ENCODE data around the gene TRIM54. TPM values are rescaled to one million over a fixed set of nuclear protein-coding genes. Genes with fewer than 3 reads are reported as not detected.
"Not testable (repeated sequence)": the region's sequence is repeated elsewhere in the genome, so short reads cannot be mapped to it uniquely, and the experiment has no call there.

TRIM54 gene
- total RNA-seq, 2 experiments from 2014 or later = 0.15 to 0.30 TPM

- CTCF ChIA-PET = interaction anchor here (0.6 to 4.5 kb wide), 5 partner anchors 10 to 89 kb away, joined by 3 to 28 read pairs (median 4); no protein-coding TSS in a partner anchor
- POLR2A ChIA-PET = interaction anchor here (0.5 to 0.9 kb wide), 2 partner anchors 13 to 17 kb away, joined by 3 to 4 read pairs; no protein-coding TSS in a partner anchor
Measured at GRCh38 chr2:27251766-27252165, 30.5 kb upstream of the TRIM54 start.

- CTCF ChIA-PET = no interaction called here
- POLR2A ChIA-PET = no interaction called here
Measured at GRCh38 chr2:27255187-27255586, 27.0 kb upstream of the TRIM54 start.

GRCh38 chr2:27255660-27256059 lies 26.6 kb upstream of the TRIM54 start:
- ChIA-PET CTCF (interaction anchor here (1.0 kb wide), 1 partner anchor 150 kb away, joined by 3 read pairs; no protein-coding TSS in a partner anchor), POLR2A (no interaction called here)

DNA sequence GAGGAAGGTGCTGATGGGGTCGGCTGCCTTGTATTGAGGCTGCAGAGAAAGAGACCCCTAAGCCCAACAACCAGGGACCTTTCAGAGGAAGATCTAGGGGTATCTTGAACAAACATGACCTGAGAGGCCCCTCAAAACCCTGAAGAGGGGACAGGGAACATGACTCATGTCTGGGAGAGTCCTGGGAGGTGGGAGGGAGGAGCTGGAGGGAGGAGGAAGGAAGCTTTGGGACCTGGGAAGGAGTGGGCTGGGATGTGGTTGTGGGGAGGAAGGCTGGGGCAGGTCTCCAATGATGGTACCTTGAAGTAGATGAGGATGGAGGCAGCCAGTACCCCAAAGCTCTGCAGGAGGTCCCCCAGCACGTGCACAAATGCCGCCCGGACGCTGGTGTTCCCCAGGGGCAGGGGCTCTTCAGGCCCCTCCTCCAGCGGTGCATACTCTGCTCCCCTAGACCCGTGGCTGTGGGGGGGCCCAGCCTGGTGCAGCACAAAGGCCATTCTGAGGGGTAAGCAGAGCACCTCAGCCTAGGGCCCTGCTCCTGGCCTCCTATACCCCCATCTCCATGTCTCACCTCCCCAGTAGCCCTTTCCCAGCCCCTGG lies 25.3 kb upstream of the TRIM54 start:
- CTCF ChIA-PET = interaction anchor here (1.0 kb wide), 1 partner anchor 34 kb away, joined by 3 read pairs; no protein-coding TSS in a partner anchor
- POLR2A ChIA-PET = no interaction called here

GRCh38 chr2:27258051-27258450 lies 24.2 kb upstream of the TRIM54 start:
- ChIA-PET POLR2A (no interaction called here), CTCF (interaction anchor here (1.0 kb wide), 1 partner anchor 36 kb away, joined by 3 read pairs; no protein-coding TSS in a partner anchor)

- CTCF ChIA-PET = interaction anchor here (1.2 to 3.0 kb wide), 2 partner anchors 12 to 22 kb away, joined by 3 to 12 read pairs; no protein-coding TSS in a partner anchor
- POLR2A ChIA-PET = no interaction called here
Measured at GRCh38 chr2:27261241-27261925, 20.8 kb upstream of the TRIM54 start.

- CTCF ChIA-PET = interaction anchor here (1.2 to 3.0 kb wide), 2 partner anchors 13 to 22 kb away, joined by 3 to 12 read pairs; no protein-coding TSS in a partner anchor
- POLR2A ChIA-PET = no interaction called here
Measured at GRCh38 chr2:27261926-27262298, 20.3 kb upstream of the TRIM54 start.

DNA sequence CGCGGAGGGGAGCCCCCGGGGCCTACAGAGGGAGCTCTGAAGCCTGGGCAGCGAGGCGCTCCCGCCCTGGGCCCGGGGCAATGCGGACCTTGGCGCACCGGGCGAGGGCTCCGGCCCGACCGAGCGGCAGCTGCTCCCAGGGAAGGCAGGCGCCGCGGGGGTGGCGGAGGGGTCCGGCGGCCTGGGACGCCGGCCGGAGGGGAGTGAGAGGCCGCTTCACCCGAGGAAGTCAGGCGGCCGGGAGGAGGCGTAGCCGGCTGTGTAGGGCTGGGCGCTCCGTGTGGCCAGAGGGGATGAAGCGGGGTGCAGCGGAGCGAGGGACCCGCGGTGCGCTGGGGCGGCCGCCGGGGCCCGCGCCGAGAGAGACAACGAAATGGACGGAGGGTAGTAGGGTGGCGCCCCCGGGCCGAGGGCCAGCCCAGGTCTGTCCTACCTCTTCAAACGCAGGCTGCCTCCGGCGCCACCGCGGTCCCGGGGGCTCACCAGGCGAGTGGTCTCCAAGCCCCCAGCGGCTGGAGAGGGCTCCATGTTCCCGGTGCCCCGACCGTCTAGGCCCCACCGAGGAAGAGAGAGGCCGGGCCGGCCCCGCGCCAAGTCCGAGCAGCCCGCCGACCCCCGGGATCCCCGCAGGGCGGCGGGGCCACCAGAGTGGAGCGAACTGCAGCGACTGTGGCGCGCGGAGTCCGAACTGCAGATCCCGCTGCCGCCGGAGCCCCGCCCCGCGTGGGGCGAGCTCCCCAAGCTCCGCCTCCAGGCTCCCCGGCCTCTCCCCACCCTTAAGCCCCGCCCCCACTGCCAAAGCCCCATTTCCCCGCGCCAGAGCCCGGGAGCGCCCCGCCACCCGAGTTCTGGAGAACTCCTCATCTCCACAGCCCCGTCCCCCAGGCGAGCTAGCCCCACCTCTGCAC lies 19.6 kb upstream of the TRIM54 start, which contains the start of gene SLC30A3:
TSS of gene SLC30A3 (minus strand) at position 669 of the 908 bp plus-strand sequence. CDS start at position 528, 141 bp downstream.
- CTCF ChIA-PET = interaction anchor here (1.2 to 5.6 kb wide), 3 partner anchors 13 to 23 kb away, joined by 3 to 38 read pairs (median 12); partner anchors contain the start of gene TRIM54
- POLR2A ChIA-PET = interaction anchor here (1.5 kb wide), 1 partner anchor 51 kb away, joined by 3 read pairs; the partner anchor contains the start of genes ATRAID and SLC5A6

DNA sequence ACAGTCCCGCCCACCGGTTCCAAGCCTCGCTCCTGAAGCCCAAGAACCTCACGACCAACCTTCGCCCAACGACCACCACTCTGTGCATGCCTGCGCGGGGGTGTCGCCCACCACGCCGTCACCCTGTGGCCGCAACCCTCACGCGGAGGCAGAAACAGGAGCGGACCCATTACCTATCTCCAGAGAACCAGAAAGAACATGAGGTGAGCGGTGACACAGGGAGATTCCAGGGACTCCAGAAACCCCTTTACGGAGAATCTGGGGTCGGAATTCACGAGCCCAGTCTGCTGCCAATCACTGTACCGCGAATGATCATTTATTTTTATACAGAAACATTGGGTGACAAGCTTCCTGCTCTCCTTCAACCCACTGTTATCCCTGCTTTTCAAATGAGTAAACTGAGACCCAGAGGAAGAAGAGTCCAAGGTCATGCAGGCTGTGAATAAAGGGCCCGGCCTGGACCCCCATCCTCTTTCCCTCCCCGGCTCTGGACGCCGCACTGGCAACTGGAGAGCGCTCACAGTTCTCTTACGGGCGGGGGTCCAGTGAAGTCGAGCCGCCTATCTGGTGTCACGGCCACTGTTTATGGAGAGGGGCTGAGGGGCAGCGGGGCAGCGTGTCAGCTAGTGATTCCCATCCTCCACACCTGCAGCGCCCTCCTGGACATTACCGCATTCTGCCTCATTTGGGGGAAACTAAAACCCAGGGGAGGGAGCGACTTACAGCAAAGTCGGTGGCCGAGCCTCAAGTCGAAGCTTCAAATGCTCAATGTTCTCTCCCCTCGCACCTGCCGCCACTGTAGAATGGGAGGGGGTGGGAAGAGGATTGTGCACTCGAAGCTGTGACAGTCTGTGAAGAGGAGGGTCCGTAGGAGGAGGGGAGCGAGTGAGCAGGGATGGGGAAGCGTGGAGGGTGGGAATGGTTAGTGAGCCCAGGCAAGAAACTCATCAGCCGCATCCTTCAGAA lies 18.7 kb upstream of the TRIM54 start:
- ChIA-PET POLR2A (interaction anchor here (0.6 to 1.5 kb wide), 4 partner anchors 12 to 241 kb away, joined by 3 to 5 read pairs (median 3); partner anchors contain the start of genes ATRAID and SLC5A6), CTCF (interaction anchor here (1.0 to 5.6 kb wide), 3 partner anchors 14 to 302 kb away, joined by 3 to 38 read pairs (median 12); partner anchors contain the start of gene TRIM54)

DNA sequence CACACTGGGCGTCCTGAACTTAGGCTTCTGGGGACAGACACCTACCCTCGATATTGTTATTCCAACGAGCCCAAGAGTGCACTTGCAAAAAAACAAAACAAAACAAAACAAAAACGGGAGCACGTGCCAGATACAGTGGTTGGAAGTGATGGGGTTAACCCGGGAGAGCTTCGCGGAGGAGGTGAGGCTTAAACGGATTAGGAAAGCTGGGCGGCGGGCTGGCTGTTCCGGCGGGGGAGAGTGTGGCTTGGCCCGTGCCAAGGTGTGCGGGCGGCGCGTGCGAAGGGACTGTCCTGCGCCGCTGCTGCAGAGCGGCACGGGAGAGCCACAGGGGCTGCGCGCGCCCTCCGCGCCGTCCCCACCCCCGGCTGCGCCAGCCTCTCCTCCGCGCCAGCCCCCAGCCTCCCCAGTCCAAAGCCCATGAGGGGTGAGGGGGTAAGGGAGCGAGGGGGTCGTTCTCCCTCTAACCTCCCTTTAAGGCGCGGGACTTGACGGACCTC lies 17.9 kb upstream of the TRIM54 start:
- ChIA-PET POLR2A (interaction anchor here (0.6 to 1.5 kb wide), 4 partner anchors 13 to 240 kb away, joined by 3 to 5 read pairs (median 3); partner anchors contain the start of genes ATRAID and SLC5A6), CTCF (interaction anchor here (0.9 to 5.6 kb wide), 7 partner anchors 9 to 303 kb away, joined by 3 to 38 read pairs (median 6); partner anchors contain the start of gene TRIM54)

GRCh38 chr2:27264753-27265535 lies 17.3 kb upstream of the TRIM54 start:
- POLR2A ChIA-PET = interaction anchor here (1.1 kb wide), 1 partner anchor 13 kb away, joined by 3 read pairs; no protein-coding TSS in a partner anchor
- CTCF ChIA-PET = interaction anchor here (0.8 to 5.6 kb wide), 10 partner anchors 9 to 167 kb away, joined by 3 to 38 read pairs (median 4); partner anchors contain the start of gene TRIM54

- CTCF ChIA-PET = interaction anchor here (0.8 to 5.6 kb wide), 8 partner anchors 8 to 167 kb away, joined by 3 to 38 read pairs (median 4); partner anchors contain the start of gene TRIM54
- POLR2A ChIA-PET = no interaction called here
Measured at GRCh38 chr2:27265536-27265870, 16.7 kb upstream of the TRIM54 start.

GRCh38 chr2:27268296-27268695 lies 13.9 kb upstream of the TRIM54 start:
- POLR2A ChIA-PET = not testable (repeated sequence)
- CTCF ChIA-PET = interaction anchor here (0.7 kb wide), 4 partner anchors 35 to 307 kb away, joined by 3 to 5 read pairs (median 4); no protein-coding TSS in a partner anchor

GRCh38 chr2:27270131-27270530 lies 12.1 kb upstream of the TRIM54 start:
- CTCF ChIA-PET = interaction anchor here (1.3 to 1.4 kb wide), 2 partner anchors 10 to 34 kb away, joined by 3 to 4 read pairs; no protein-coding TSS in a partner anchor
- POLR2A ChIA-PET = no interaction called here

GRCh38 chr2:27270670-27271069 lies 11.6 kb upstream of the TRIM54 start:
- POLR2A ChIA-PET = no interaction called here
- CTCF ChIA-PET = interaction anchor here (1.4 kb wide), 1 partner anchor 9 kb away, joined by 3 read pairs; no protein-coding TSS in a partner anchor

- CTCF ChIA-PET = interaction anchor here (0.6 to 0.7 kb wide), 3 partner anchors 14 to 86 kb away, joined by 3 to 5 read pairs (median 3); no protein-coding TSS in a partner anchor
- POLR2A ChIA-PET = no interaction called here
Measured at GRCh38 chr2:27271631-27272340, 10.4 kb upstream of the TRIM54 start.

Measured in activated CD8-positive, alpha-beta memory T cell treated with anti-CD3 and anti-CD28 coated beads for 36 hours (primary cell).